Activated CD8-positive, alpha-beta T cell treated with anti-CD3 and anti-CD28 coated beads for 36 hours (primary cell): ENCODE data around the gene OR2V2. TPM values are rescaled to one million over a fixed set of nuclear protein-coding genes. Genes with fewer than 3 reads are reported as not detected.
A peak's percentile ranks its signal among the peaks of the same experiment; 100 is the strongest.

Experiments
- ATAC-seq: fragments of 200-7000 bp; cut with Tn5 transposase; one replicate; pipeline ENCODE4 v1.10.0; 2021; ENCODE audit warnings: mild to moderate bottlenecking, moderate library complexity
- CTCF ChIA-PET: fragments of 350-600 bp; sonication (Branson Sonifier 250); formaldehyde crosslinking; loops from one replicate; lab custom pipeline; 2021; ENCODE audit warnings: antibody characterized with exemption; lab: Charles Lee
- POLR2A ChIA-PET: fragments of 350-600 bp; sonication (Branson Sonifier 250); formaldehyde crosslinking; loops from one replicate; lab custom pipeline; 2021; ENCODE audit warnings: antibody characterized with exemption; lab: Charles Lee
- DNase-seq: peaks from one replicate; pipeline ENCODE4 v3.0.0-alpha.2; 2020
- H3K27ac Mint-ChIP-seq: one replicate; pipeline ENCODE4 v1.8.0; 2021; ENCODE audit warnings: mild to moderate bottlenecking, mixed read lengths
- H3K27me3 Mint-ChIP-seq: one replicate; pipeline ENCODE4 v1.8.0; 2021; ENCODE audit warnings: mixed read lengths
- H3K36me3 Mint-ChIP-seq: one replicate; pipeline ENCODE4 v1.8.0; 2021; ENCODE audit warnings: low read depth, mixed read lengths
- H3K4me1 Mint-ChIP-seq: one replicate; pipeline ENCODE4 v1.8.0; 2021; ENCODE audit warnings: low read depth, mixed read lengths
- H3K4me3 Mint-ChIP-seq: one replicate; pipeline ENCODE4 v1.8.0; 2021; ENCODE audit warnings: mild to moderate bottlenecking, moderate library complexity, mixed read lengths
- H3K9me3 Mint-ChIP-seq: one replicate; pipeline ENCODE4 v1.8.0; 2021; ENCODE audit warnings: mixed read lengths
- CTCF ChIP-seq: fragments of 200-600 bp; IDR thresholded peaks from one replicate; pipeline ENCODE4 v1.8.0; 2022; ENCODE audit warnings: antibody characterized with exemption, mild to moderate bottlenecking
- intact Hi-C: fragments of 100-400 bp; cut with micrococcal nuclease; formaldehyde crosslinking; loops from one replicate; pipeline ENCODE4 v1.10.0; 2022
- total RNA-seq, 2 experiments: library from RNA; stranded (reverse); gene quantifications; one replicate each; pipeline ENCODE4 v1.2.3, GENCODE V29; 2021

The OR2V2 gene
- total RNA-seq, 2 experiments from 2014 or later: not detected

GRCh38 chr5:181205761-181206649 lies 58.6 kb downstream of the OR2V2 start:
- peak; percentile 54 for DNase-seq
- Mint-ChIP-seq H3K27me3 (peaks cover 28% of the 10 kb centered on the region), H3K27ac (peak overlapping the region; percentile 92), H3K4me1 (peaks cover 31% of the 10 kb centered on the region), H3K36me3 (peaks cover 7% of the 10 kb centered on the region), H3K9me3 (no peaks in the 10 kb centered on the region), H3K4me3 (peak overlapping the region; percentile 89)
- POLR2A ChIA-PET: interaction anchor here (0.7 to 8.4 kb wide), 13 partner anchors 11 to 56 kb away, joined by 3 to 159 read pairs (median 12); partner anchors contain the start of genes RACK1, TRIM41 and TRIM52
- ATAC-seq: no peak
- TF ChIP-seq CTCF: no peak
- CTCF ChIA-PET: interaction anchor here (1.1 to 8.4 kb wide), 8 partner anchors 8 to 55 kb away, joined by 4 to 80 read pairs (median 6); partner anchors contain the start of genes TRIM41 and TRIM52
- intact Hi-C loops: no loop called here

GRCh38 chr5:181207214-181207959 lies 60.0 kb downstream of the OR2V2 start:
- H3K4me1 Mint-ChIP-seq: peaks cover 36% of the 10 kb centered on the region
- ChIA-PET CTCF (interaction anchor here (1.0 to 8.4 kb wide), 10 partner anchors 9 to 53 kb away, joined by 3 to 80 read pairs (median 6); partner anchors contain the start of genes TRIM41 and TRIM52), POLR2A (interaction anchor here (0.6 to 8.4 kb wide), 13 partner anchors 8 to 54 kb away, joined by 3 to 159 read pairs (median 12); partner anchors contain the start of genes RACK1, TRIM41 and TRIM52)
- H3K27me3 Mint-ChIP-seq: peaks cover 28% of the 10 kb centered on the region
- intact Hi-C loops: loop anchor here (1.0 kb wide), 2 partner anchors 11 to 16 kb away; no protein-coding TSS in a partner anchor
- ATAC-seq (peak; percentile 62), DNase-seq (peak; percentile 95)
- no peaks in the 10 kb centered on the region for H3K9me3 Mint-ChIP-seq
- peak overlapping the region; percentile 92 for H3K27ac Mint-ChIP-seq
- peak overlapping the region; percentile 89 for H3K4me3 Mint-ChIP-seq
- no peak for TF ChIP-seq CTCF
- peaks cover 7% of the 10 kb centered on the region for H3K36me3 Mint-ChIP-seq

- H3K9me3 Mint-ChIP-seq: no peaks in the 10 kb centered on the region
Measured at GRCh38 chr5:181207960-181208253, 60.5 kb downstream of the OR2V2 start.

More at GRCh38 chr5:181207960-181208253, 60.5 kb downstream of the OR2V2 start:
- H3K4me1 Mint-ChIP-seq: peaks cover 36% of the 10 kb centered on the region
- H3K27ac Mint-ChIP-seq: peak overlapping the region; percentile 92
- DNase-seq (no peak), ATAC-seq (no peak)
- peaks cover 7% of the 10 kb centered on the region for H3K36me3 Mint-ChIP-seq
- intact Hi-C loops: loop anchor here (1.0 kb wide), 2 partner anchors 10 to 17 kb away; no protein-coding TSS in a partner anchor
- TF ChIP-seq CTCF: no peak
- peak overlapping the region; percentile 89 for H3K4me3 Mint-ChIP-seq
- H3K27me3 Mint-ChIP-seq: peaks cover 28% of the 10 kb centered on the region
- POLR2A ChIA-PET: interaction anchor here (0.6 to 8.4 kb wide), 11 partner anchors 9 to 50 kb away, joined by 3 to 159 read pairs (median 14); partner anchors contain the start of genes RACK1 and TRIM41
- CTCF ChIA-PET: interaction anchor here (1.0 to 8.4 kb wide), 6 partner anchors 8 to 38 kb away, joined by 3 to 80 read pairs (median 8); no protein-coding TSS in a partner anchor

Other genes starting within 250 kb of the OR2V2 start
- gene BTNL8, start 248.4 kb upstream of the OR2V2 start, total RNA-seq: not detected
- gene BTNL3, start 158.7 kb upstream of the OR2V2 start, total RNA-seq: not detected
- gene BTNL9, start 107.3 kb upstream of the OR2V2 start, total RNA-seq: not detected
- gene OR2V1, start 16.4 kb upstream of the OR2V2 start, total RNA-seq: not detected
- 1 to 10 TPM; 1.1 to 3.0 TPM for gene TRIM7, start 57.6 kb downstream of the OR2V2 start, total RNA-seq
- 10 to 100 TPM; 30.6 to 31.5 TPM for gene TRIM41, start 75.7 kb downstream of the OR2V2 start, total RNA-seq
- 1,000 to 10,000 TPM; 2,759 to 2,801 TPM for gene RACK1, start 96.3 kb downstream of the OR2V2 start, total RNA-seq
- 10 to 100 TPM; 13.2 to 13.8 TPM for gene TRIM52, start 113.6 kb downstream of the OR2V2 start, total RNA-seq
- not detected for gene OR4F3, start 219.7 kb downstream of the OR2V2 start, total RNA-seq